ENCODE results near the gene WFIKKN2.

GRCh38 chr17:50834429-50835300 is 721 bp upstream of the WFIKKN2 start:
- TF ChIP-seq CTCF (conservative IDR thresholded peaks at IDR 0.05; ENCODE audit: low read length): no peak
- TF ChIP-seq EZH2phosphoT487 (IDR thresholded peaks at IDR 0.05; ENCODE audit: borderline replicate concordance, low read depth, low read length): no peak

Data from OCI-LY7 (cell line).